HCT116 (cell line): ENCODE results near the gene ARHGEF16. TPM values are rescaled to one million over a fixed set of nuclear protein-coding genes. Genes with fewer than 3 reads are reported as not detected.

Experiments
- ATAC-seq: fragments of 200-7000 bp; cut with Tn5 transposase; 2 replicates; pipeline ENCODE4 v1.9.1; 2020; ENCODE audit warnings: mild to moderate bottlenecking, moderate library complexity
- BruUV-seq: library from RNA; stranded (reverse); fragments of 400-500 nt; replicated peaks from 2 replicates; lab custom pipeline; 2021; lab: Mats Ljungman, UMichigan
- CTCF ChIA-PET: fragments of 300-600 bp; sonication (Branson Sonifier 250); formaldehyde crosslinking; loops from one replicate; lab custom pipeline; 2021; ENCODE audit warnings: antibody characterized with exemption; lab: Charles Lee
- POLR2A ChIA-PET: fragments of 300-600, 350-600 bp; sonication (Branson Sonifier 250); formaldehyde crosslinking; loops from one replicate; lab custom pipeline; 2021; ENCODE audit warnings: antibody characterized with exemption; lab: Charles Lee
- RAD21 ChIA-PET, 2 experiments: fragments of 300-600 bp; sonication (Branson Sonifier 250); formaldehyde crosslinking; loops; one replicate each; lab custom pipeline; 2023; ENCODE audit warnings: low total read pairs in 2 of 2; ENCODE audit not compliant: uncharacterized antibody in 2 of 2, unreplicated experiment in 2 of 2, low non-redundant PET in 1 of 2; lab: Charles Lee
- DNase-seq: peaks from one replicate; pipeline ENCODE4 v3.0.0-alpha.2; 2010; ENCODE audit warnings: low read depth, low spot score
- H2AFZ ChIP-seq: fragments of 200-600 bp; shearing (Covaris generic), sonication (generic); 2 replicates; pipeline ENCODE4 v1.6.1; 2017; ENCODE audit warnings: low read depth, mixed run types, mixed read lengths, antibody characterized with exemption, low read length; ENCODE audit not compliant: poor library complexity, severe bottlenecking
- H3K27ac ChIP-seq: 2 replicates; pipeline ENCODE4 v1.5.1; 2012; ENCODE audit warnings: low read depth, low read length
- H3K27me3 ChIP-seq: fragments of 200-600 bp; sonication (generic); 2 replicates; pipeline ENCODE4 v1.6.1; 2016; ENCODE audit warnings: mixed run types, low read length, mixed read lengths; ENCODE audit not compliant: insufficient read depth
- H3K36me3 ChIP-seq, 2 experiments: fragments of 200-500 bp in 1 of 2; fragments of 200-600 bp in 1 of 2; sonication (Bioruptor generic) in 1 of 2; sonication (generic) in 1 of 2; 2 replicates each; pipeline versions ENCODE4 v1.5.1 to v1.6.1; 2014 to 2016; ENCODE audit warnings: low read length in 2 of 2, inconsistent platforms in 1 of 2, mixed read lengths in 1 of 2, mixed run types in 1 of 2; ENCODE audit not compliant: insufficient read depth in 2 of 2, control insufficient read depth in 1 of 2
- H3K4me1 ChIP-seq, 2 experiments: fragments of 200-600 bp in 1 of 2; sonication (generic) in 1 of 2; 2 replicates each; pipeline versions ENCODE4 v1.5.1 to v1.6.1; 2012 to 2017; ENCODE audit warnings: low read length in 2 of 2, inconsistent platforms in 1 of 2, mild to moderate bottlenecking in 1 of 2, mixed read lengths in 1 of 2, mixed run types in 1 of 2, moderate library complexity in 1 of 2; ENCODE audit not compliant: insufficient read depth in 2 of 2, control insufficient read depth in 1 of 2
- H3K4me2 ChIP-seq: fragments of 200-600 bp; sonication (generic); 2 replicates; pipeline ENCODE4 v1.6.1; 2017; ENCODE audit warnings: mixed run types, low read length, mixed read lengths
- H3K4me3 ChIP-seq, 2 experiments: fragments of 200-600 bp in 1 of 2; sonication (generic) in 1 of 2; replicated peaks in 1 of 2; 2 replicates each; pipeline ENCODE4 v1.5.1; 2011 to 2016; ENCODE audit warnings: low read length in 2 of 2, control low read depth in 1 of 2, low read depth in 1 of 2, mild to moderate bottlenecking in 1 of 2, mixed read lengths in 1 of 2, mixed run types in 1 of 2
- H3K79me2 ChIP-seq: fragments of 200-600 bp; sonication (generic); 2 replicates; pipeline ENCODE4 v1.6.1; 2017; ENCODE audit warnings: mild to moderate bottlenecking, mixed run types, low read length, moderate library complexity, mixed read lengths; ENCODE audit not compliant: insufficient read depth
- H3K9ac ChIP-seq: fragments of 200-600 bp; sonication (generic); 2 replicates; pipeline ENCODE4 v1.6.1; 2016; ENCODE audit warnings: low read length, mixed read lengths
- H3K9me2 ChIP-seq: fragments of 200-600 bp; sonication (generic), shearing (Covaris generic); 2 replicates; pipeline ENCODE4 v1.6.1; 2017; ENCODE audit warnings: mixed run types, mild to moderate bottlenecking, moderate library complexity; ENCODE audit not compliant: insufficient read depth
- H3K9me3 ChIP-seq, 2 experiments: fragments of 200-500 bp in 1 of 2; fragments of 200-600 bp in 1 of 2; sonication (Bioruptor generic) in 1 of 2; sonication (generic) in 1 of 2; 2 replicates each; pipeline ENCODE4 v1.6.1; 2014 to 2017; ENCODE audit warnings: low read length in 2 of 2, mixed read lengths in 2 of 2, inconsistent platforms in 1 of 2, low read depth in 1 of 2, mild to moderate bottlenecking in 1 of 2, mixed run types in 1 of 2, moderate library complexity in 1 of 2; ENCODE audit not compliant: control insufficient read depth in 1 of 2, insufficient read depth in 1 of 2
- H4K20me1 ChIP-seq: fragments of 200-600 bp; sonication (generic), shearing (Covaris generic); 2 replicates; pipeline ENCODE4 v1.6.1; 2017; ENCODE audit warnings: mixed run types, mild to moderate bottlenecking, moderate library complexity; ENCODE audit not compliant: insufficient read depth
- CTCF ChIP-seq, 3 experiments: fragments of 200-600 bp in 1 of 3; sonication (generic) in 1 of 3; IDR thresholded peaks in 2 of 3; conservative IDR thresholded peaks in 1 of 3; 2 replicates each; pipeline ENCODE4 v1.5.1; 2012 to 2017; ENCODE audit warnings: low read depth in 2 of 3, low read length in 2 of 3, antibody characterized with exemption in 1 of 3, borderline replicate concordance in 1 of 3, control low read depth in 1 of 3, mild to moderate bottlenecking in 1 of 3, mixed read lengths in 1 of 3, mixed run types in 1 of 3, moderate library complexity in 1 of 3; ENCODE audit not compliant: insufficient read depth in 1 of 3
- REST ChIP-seq: IDR thresholded peaks from 2 replicates; pipeline ENCODE4 v1.6.1; 2012; ENCODE audit warnings: low read depth
- intact Hi-C: fragments of 100-400 bp; cut with micrococcal nuclease; formaldehyde crosslinking; loops from 2 replicates; pipeline ENCODE4 v1.10.0; 2022
- total RNA-seq: library from RNA; stranded (reverse); gene quantifications from one replicate; pipeline ENCODE4 v1.2.1, GENCODE V29; 2021; ENCODE audit not compliant: unreplicated experiment

The ARHGEF16 gene
- total RNA-seq, 1 experiment from 2014 or later: 37.4 TPM

- Histone ChIP-seq H3K27me3 (no peaks in the 10 kb centered on the region), H3K36me3 (no peaks in the 10 kb centered on the region), H4K20me1 (no peaks in the 10 kb centered on the region), H3K4me3 (no peak overlapping the region), H3K9me2 (no peaks in the 10 kb centered on the region), H3K79me2 (no peaks in the 10 kb centered on the region), H3K27ac (no peak overlapping the region), H3K4me2 (no peak overlapping the region), H2AFZ (no peak overlapping the region), H3K9me3 (no peaks in the 10 kb centered on the region)
- ChIA-PET POLR2A (no interaction called here), RAD21 (interaction anchor here in 1 of 2 experiments (0.6 kb wide), 1 partner anchor 1226 kb away, joined by 6 read pairs; no protein-coding TSS in a partner anchor)
- ATAC-seq (peak; percentile 89), DNase-seq (no peak)
- no TSS peak for BruUV-seq
- intact Hi-C loops: no loop called here
- TF ChIP-seq REST (no peak), CTCF (IDR thresholded peaks at IDR 0.05 in 2 of 3, conservative IDR thresholded peaks at IDR 0.05 in 1 of 3; ENCODE audit: borderline replicate concordance in 1 of 3, insufficient read depth in 1 of 3, low read depth in 2 of 3, low read length in 2 of 3) (peak in 2 of 3 experiments; percentile 46 to 47; a peak in 4 of 6 replicates)
- TF ChIP-seq, all 23 proteins: peak for 1
- CTCF ChIA-PET: interaction anchor here (1.1 kb wide), 1 partner anchor 22 kb away, joined by 3 read pairs; no protein-coding TSS in a partner anchor
- no peak overlapping the region for H3K9ac ChIP-seq
- H3K4me1 ChIP-seq: no peaks in the 10 kb centered on the region
These were observed 23.2 kb upstream of the ARHGEF16 start for GRCh38 chr1:3431266-3431665.
